Activated T-cell treated with anti-CD3 and anti-CD28 coated beads, Interleukin-2, amount 50 U/mL, for 1 hour (primary cell): ENCODE data around the gene DPP6.

Experiments used
- DNase-seq: peaks from one replicate; pipeline ENCODE4 v3.0.0-alpha.2; 2020

DPP6 gene

DNA sequence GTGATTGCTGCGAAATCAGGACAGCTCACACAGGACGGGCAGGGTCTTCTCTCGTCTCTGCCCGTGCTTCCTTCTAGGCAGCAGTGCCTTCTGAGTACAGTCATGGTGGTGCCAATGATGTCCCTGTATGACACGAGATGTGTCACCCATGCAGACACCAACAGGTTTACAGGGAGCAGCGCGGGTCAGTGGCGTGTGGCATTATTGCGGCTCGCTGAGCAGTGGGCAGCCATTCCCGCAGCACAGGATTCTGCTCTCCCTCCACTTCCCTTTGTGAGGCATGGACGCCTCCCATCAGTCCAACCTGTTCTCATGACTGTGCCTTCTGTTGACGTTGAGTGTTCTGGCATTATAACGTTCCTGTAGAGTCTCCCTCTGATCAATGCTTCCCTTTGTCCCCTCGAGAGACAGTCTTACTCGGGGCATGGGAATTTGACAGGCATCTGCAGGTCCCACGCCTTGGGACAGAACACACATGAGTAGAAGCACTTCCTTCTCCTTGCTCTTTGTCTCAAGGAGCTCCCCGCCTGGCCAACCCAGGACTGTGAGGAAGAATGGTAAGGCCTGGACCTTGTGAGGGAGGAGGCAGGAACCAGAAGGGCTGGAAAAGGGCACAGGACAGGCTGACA, 731.2 kb downstream of the DPP6 start:
- DNase-seq: no peak

DNA sequence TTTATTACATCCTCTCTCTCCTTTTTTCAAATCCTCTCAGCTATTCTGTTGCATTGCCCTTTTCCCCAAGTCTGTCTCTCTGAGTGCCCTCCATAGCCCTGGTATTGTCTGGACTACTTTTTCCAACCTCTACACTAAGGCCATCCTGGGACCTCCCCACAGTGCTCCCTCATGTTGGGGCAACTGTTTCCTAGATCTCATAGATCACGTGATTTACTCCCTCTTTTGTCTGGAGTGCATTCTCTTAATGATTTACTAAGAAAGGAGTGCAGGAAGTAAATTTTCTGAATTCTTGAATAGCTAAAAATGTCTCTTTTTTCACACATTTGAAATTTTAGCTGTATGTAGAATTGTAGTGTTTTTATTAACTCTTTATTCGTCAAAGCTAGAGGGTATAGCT, 733.7 kb downstream of the DPP6 start:
- DNase-seq: no peak

DNA sequence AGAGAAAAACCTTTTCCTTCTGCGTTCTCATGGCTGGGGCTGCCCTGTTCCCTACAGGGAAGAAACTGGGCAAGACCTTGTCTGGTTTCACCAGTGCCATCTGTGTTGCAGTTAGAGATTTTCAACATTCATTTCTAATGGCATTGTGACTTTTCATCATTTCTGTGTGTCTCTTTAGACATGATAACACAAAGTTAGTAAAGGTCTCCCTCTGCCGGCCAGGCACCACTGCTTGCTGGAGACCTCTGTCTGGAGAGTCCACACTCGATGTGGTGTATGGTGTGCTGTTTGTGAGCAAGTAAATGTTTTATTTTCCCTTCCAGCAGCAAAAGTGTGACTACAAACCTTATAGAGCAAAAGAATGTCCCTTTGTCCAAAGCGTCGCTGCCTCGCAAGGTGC, 737.2 kb downstream of the DPP6 start:
- DNase-seq: no peak

DNA sequence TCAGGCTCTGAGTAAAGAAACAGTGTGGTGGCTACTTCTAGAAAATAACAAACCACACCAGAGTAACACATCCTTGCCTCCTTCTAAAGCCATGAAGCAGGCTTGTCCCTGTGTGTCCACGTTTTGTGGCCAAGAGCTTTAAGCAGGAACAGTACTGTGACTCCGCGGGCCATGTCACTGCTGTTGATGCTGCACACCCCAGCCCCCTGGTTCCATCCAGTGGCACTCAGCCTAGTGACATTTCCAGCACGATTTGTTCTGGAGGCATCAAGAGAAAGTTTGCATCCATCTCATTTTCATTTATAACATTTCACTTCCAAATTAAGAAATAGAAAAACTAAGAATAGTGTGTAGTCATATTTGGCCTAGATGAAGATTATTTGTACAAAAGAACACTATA, 739.4 kb downstream of the DPP6 start:
- DNase-seq: no peak

DNA sequence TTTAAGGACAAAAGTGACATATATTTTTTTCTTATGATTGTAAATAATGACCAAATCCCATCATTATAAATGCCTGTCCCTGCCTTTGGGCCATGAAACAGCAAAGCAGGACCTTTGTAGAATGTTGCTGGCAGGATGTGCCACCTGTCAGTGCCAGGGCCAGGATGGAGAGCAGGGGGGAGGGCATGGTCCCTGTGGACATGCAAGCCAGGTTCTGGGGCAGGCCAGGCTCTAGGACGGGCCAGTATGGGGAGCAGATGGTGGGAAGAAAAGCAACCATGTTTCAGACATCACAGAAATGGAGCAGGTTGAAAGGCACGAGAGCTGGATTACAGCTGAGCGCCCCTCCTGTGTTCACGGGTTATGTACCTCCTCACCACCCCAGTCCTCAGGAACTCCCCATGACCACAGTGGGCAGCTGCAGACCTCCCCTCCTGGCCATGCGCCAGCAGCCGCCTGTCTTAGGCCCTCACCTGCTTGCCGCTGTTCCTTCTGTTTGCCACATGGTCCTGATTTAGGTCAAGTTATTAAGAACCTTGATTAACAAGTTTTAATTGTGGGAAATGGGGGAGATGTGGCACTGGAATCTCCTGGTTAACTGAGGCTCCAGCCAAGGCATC, 740.3 kb downstream of the DPP6 start:
- no peak for DNase-seq

DNA sequence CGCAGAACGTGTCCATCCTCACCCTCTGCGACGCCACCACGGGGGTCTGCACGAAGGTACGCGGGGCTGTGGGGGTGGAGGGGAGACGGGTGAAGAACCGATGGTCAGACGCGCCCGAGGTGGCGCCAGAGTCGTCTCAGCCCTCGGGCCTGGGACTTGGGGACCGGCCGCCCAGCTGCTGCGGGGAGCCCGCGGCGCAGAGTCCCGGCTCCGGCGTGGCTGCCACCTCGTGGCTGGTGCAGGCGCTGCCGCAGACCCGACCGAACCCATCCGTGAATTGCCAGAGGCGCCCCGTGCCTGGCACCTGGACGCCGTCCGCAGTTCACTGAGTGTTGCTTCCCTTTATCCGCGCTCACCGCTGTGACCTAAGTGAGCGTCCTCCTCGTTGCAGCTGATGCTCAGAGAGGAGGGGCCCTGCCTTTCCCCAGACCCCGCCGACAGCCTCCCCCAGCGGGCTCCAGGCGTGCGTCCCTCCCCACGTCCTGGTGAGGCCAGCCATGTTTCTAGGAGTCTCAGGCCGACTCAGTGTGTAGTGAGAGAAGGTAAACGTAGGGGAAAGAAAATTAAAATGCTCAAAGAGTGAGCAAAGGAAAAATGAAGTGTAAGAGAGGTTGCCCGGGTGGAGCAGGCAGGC, 742.1 kb downstream of the DPP6 start:
- DNase-seq: no peak

DNA sequence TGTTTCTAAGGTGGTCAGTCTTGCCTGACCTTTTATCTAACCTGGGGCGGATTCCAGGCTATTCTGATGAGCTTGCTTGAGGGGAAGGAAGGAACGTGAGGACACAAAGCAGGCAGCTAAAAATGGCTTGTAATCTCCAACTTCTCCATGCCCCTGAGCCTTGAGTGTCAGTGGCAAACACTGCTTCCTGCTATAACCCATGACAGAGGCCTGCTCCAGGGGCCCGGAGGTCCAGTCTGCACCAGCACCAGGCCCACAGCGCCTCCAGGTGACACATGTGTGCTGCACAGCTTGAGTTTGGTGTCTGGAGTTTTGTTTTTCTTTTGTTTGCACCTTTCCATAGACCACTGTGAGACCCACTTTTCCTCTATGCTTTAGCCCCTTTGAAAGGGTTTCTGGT, 742.8 kb downstream of the DPP6 start:
- no peak for DNase-seq

DNA sequence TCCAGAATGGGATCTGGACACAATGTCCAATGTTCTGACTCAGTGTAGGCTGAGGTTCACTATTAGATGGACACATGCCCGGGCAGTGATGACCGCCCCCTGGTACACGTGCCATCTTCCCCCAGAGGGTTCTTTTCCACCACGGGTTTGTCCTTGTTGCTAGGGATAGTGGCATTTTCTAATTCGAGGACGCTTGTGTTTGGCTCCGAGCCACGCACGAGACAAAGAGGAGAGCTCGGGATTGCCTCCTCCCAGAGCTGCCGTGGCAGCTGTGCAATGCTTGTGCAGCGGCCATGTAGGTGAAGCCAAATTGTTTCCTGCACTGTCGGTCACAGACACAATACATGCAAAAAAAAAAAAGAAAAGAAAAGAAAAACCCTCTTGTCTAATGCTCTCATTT, 743.2 kb downstream of the DPP6 start:
- DNase-seq: no peak

DNA sequence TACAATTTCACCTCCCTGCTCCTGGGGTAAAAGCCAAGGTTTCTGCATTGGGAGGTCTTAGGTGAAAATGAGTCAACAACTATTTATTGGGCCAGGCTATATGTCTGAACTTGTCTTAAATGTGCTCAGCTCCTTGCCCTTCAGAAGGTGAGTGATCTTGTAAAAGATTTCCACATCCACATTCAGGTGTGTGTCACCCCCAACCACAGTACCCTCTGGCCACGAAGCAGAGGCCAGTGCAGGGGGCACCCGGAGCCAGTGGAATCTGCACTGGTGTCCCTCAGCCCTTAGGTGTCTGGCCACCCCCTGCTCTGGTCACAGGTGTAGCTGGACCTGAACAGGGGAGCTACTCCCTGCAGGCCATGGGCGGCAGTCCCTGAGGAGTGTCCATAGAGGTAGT, 752.3 kb downstream of the DPP6 start:
- DNase-seq: no peak

DNA sequence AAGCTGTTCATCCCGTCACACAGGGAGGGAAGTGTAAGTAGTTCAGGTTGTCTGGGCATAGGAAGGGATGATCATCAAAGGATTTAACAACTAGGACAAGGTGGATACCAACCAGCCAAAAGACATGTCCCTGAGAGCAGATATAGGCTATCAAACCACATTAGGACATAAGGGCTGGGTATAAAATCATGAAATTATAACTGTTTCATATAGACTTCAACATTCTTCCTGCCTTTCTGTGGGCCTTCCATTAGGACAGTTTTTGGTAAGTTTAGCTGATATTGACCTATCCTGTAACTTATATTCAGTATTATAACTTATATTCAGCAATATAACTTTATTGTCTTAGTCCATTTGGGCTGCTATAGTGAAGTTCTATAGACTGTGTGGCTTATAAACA, 759.8 kb downstream of the DPP6 start:
- no peak for DNase-seq

DNA sequence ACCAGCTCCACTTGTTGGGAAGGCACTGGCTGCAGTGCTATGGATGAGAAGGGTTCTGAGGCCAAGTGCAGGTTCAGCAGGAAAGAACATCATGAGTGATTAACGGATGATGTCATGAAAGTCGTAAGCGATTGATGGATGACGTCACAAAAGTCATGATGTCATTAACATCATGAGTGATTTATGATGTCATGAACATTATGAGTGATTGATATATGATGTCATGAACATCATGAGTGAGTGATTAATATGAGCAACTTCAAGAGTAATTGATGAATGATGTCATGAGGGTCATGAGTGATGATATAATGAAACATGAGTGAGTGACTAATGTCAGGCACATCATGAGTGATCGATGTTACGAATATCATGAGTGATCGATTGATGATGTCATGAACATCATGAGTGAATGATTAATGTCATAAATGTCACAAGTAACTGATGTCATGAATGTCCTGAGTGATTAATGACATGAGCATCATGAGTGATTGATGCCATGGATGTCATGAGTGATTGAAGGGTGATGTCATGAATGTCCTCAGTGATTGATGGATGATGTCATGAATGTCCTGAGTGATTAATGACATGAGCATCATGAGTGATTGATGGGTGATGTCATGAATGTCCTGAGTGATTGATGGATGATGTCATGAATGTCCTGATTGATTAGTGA, 765.2 kb downstream of the DPP6 start:
- DNase-seq: no peak

GRCh38 chr7:154827007-154827406, 774.8 kb downstream of the DPP6 start:
- no peak for DNase-seq

DNA sequence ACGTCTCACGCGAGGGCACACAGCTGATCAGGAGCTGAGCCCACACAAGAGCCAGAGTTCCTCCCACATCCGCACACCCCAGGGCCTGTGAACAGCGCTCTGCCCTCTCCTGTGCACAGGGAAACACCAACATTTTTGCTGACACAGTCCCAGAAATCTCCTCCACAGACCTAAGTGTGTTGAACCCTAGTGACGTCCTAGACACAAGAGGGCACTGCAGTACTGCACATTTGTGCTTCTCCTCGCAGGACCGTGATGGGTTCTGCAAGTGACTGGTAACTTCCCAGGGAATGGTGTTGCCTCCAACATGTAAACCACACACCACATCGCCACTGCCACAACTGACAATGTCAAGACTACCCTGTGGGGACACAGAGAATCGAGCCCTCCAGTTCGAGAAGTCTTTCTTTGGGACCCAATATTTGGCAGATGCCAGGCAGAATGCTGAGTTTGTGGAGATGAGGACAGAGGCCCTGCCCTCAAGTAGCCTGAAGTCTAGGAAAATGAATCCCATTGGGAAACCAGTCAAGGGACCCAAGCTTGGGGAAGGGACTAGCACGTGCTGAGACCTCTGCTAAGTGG, 780.5 kb downstream of the DPP6 start:
- no peak for DNase-seq

DNA sequence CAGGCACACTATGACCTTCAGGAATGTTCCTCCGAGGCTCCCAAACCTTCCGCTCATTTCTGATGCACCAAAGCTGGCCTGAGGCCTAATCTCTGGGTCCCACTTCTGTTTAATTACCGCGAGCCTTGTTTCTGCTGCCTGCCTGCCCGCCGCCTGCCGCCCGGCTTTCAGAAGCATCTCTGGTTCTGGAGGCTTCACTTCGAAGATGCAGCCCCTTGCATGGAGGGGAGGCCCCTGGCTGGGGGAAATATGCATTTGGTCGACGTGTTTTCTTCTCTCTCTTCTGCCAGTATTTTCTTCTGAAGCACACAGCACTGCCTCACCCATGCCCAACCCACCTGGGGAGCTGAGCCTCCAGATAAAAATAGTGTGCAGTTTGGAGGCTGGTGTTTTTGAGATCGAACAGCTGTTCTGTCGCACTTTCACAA, 783.8 kb downstream of the DPP6 start:
- DNase-seq: no peak

DNA sequence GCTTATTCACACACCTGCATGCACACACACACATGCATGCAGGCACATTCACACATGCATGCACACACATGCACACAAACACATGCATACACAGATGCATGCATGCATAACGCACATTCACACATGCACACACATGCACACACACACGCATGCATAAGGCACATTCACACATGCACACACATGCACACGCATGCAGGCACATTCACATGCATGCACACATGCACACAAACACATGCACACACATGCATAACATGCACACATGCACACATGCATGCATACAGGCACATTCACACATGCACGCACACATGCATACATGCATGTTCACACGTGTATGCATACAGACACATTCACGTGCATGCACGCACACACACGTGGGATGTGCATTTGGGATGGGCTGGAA, 784.9 kb downstream of the DPP6 start:
- DNase-seq: no peak

DNA sequence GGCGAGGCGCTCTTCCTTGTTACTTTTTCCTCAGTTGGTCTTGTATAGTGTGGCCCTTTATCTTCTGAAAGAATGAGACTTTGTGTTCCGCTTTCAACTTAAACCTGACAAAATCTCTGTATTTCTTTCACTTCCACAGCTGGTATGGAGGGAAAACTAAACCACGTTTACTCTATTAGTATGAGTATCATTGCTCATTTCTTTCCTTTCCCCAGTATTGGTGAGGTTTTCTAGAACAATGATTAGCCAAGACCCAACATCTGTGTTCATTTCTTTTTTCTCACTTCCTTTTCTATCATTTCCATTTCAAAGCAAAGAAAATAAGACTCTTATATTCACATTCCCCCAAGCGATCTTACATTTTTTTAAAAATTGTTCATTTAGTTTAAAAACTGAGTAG, 785.4 kb downstream of the DPP6 start:
- DNase-seq: no peak

DNA sequence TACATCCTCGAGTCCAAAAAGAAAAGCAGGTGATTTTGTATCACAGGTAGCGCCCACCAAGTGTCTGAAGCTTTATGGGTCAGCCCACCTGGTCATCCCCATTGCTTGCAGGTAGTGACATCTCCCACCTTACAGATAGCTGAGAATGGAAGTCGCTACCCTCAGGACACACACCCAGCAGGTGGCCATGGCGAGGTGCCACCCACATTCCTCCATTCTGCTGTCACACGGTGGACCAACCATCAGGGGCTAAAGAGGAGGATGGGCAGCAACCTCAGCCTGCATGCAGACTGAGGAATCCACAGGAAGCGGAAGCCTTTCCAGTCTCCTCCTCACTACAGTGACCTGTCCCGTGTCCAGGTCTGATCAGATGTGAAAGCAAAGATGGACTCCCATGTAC, 787.9 kb downstream of the DPP6 start:
- no peak for DNase-seq

GRCh38 chr7:154841731-154842331, 789.6 kb downstream of the DPP6 start:
- DNase-seq: no peak

DNA sequence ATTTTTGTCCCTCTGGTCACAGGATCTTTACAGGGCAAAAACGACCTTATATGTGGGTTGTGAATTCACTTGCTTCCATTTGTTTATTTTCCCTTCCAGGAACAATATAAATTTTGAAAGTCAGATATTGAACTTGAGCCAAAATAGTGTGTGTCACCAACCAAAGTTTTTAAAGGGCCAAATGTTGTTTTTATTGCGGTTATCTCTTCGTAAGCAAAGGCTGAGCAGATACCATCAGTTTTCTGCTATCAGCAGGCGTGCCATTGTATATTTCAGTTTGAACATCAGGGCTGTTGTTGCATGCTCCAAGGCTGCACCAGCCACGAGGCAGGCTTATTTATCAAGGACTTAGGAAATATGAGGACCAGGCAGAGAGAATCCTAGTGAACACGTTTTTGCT, 790.4 kb downstream of the DPP6 start:
- DNase-seq: no peak

GRCh38 chr7:154843670-154844237, 791.6 kb downstream of the DPP6 start:
- no peak for DNase-seq

GRCh38 chr7:154844499-154844898, 792.3 kb downstream of the DPP6 start:
- DNase-seq: no peak

- no peak for DNase-seq
Observed at GRCh38 chr7:154844955-154845354, 792.8 kb downstream of the DPP6 start.

DNA sequence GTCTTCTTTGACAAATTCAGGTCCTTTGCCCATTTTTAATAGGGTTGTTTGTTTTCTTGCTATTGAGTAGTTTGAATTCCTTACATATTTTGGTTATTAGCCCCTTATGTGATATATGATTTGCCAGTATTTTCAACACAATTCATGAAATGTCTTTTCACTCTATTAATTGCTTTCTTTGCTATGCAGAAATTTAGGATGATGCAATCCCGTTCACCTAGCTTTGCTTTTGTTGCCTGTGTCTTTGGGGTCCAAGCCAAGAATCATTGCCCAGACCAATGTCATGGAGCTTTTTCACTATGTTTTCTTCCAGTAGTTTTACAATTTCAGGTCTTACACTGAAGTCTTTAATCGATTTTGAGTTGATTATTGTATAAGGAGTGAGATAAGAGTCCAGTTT, 796.3 kb downstream of the DPP6 start:
- no peak for DNase-seq
